PFSK-1 (cell line): Measurements from ENCODE around the gene NPW.

ENCODE experiments used
- FOXP2 ChIP-seq: optimal IDR thresholded peaks from 2 replicates; pipeline ENCODE3; 2011; ENCODE audit warnings: borderline replicate concordance, control low read depth, inconsistent platforms; ENCODE audit not compliant: insufficient read depth; ENCODE audit errors: extremely low read length, extremely low read depth
- POLR2AphosphoS5 ChIP-seq: IDR thresholded peaks from 2 replicates; pipeline ENCODE4 v1.6.1; 2012; ENCODE audit warnings: low read depth, mild to moderate bottlenecking, control low read depth, low read length, moderate library complexity
- SIN3A ChIP-seq: IDR thresholded peaks from 2 replicates; pipeline ENCODE4 v1.6.1; 2012; ENCODE audit warnings: mild to moderate bottlenecking, low read length, moderate library complexity, borderline replicate concordance; ENCODE audit not compliant: insufficient read depth
- TAF1 ChIP-seq: IDR thresholded peaks from 2 replicates; pipeline ENCODE4 v1.6.1; 2012; ENCODE audit warnings: low read length, control low read depth, borderline replicate concordance; ENCODE audit not compliant: insufficient read depth
- TF ChIP-seq, protein P1 (sequence below), 2 experiments: IDR thresholded peaks; 2 replicates each; pipeline versions ENCODE4 v1.6.1 to v1.8.0; 2011 to 2012; ENCODE audit warnings: low read depth in 2 of 2, low read length in 2 of 2, control low read depth in 1 of 2, inconsistent platforms in 1 of 2, mild to moderate bottlenecking in 1 of 2, moderate library complexity in 1 of 2; ENCODE audit not compliant: insufficient read depth in 1 of 2

Gene NPW

DNA sequence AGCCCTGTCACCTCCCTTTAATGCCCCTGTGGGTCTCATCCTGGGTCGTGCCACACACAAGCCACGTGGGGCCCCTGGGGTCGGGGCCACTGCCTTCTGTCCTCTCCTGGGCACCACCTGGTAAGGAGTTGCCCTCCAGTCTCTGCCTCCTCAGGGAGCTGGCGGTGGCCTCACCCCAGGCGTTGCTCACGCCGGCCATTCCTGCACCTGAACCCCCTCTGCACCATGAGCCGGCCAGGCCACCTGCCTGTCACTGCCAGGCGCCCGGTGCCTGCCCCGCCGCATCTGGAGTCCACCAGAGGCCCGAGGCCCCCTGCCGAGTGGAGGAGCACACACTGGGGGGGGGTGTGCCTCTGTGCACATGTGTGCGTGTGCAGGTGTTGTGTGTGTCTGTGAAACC is 17.5 kb downstream of the NPW start:
- TF ChIP-seq SIN3A (no peak), TAF1 (no peak), POLR2AphosphoS5 (no peak), FOXP2 (no peak)
- TF ChIP-seq, protein P1, sequence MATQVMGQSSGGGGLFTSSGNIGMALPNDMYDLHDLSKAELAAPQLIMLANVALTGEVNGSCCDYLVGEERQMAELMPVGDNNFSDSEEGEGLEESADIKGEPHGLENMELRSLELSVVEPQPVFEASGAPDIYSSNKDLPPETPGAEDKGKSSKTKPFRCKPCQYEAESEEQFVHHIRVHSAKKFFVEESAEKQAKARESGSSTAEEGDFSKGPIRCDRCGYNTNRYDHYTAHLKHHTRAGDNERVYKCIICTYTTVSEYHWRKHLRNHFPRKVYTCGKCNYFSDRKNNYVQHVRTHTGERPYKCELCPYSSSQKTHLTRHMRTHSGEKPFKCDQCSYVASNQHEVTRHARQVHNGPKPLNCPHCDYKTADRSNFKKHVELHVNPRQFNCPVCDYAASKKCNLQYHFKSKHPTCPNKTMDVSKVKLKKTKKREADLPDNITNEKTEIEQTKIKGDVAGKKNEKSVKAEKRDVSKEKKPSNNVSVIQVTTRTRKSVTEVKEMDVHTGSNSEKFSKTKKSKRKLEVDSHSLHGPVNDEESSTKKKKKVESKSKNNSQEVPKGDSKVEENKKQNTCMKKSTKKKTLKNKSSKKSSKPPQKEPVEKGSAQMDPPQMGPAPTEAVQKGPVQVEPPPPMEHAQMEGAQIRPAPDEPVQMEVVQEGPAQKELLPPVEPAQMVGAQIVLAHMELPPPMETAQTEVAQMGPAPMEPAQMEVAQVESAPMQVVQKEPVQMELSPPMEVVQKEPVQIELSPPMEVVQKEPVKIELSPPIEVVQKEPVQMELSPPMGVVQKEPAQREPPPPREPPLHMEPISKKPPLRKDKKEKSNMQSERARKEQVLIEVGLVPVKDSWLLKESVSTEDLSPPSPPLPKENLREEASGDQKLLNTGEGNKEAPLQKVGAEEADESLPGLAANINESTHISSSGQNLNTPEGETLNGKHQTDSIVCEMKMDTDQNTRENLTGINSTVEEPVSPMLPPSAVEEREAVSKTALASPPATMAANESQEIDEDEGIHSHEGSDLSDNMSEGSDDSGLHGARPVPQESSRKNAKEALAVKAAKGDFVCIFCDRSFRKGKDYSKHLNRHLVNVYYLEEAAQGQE (IDR thresholded peaks at IDR 0.05; ENCODE audit: insufficient read depth in 1 of 2, low read depth in 2 of 2, low read length in 2 of 2): no peak

DNA sequence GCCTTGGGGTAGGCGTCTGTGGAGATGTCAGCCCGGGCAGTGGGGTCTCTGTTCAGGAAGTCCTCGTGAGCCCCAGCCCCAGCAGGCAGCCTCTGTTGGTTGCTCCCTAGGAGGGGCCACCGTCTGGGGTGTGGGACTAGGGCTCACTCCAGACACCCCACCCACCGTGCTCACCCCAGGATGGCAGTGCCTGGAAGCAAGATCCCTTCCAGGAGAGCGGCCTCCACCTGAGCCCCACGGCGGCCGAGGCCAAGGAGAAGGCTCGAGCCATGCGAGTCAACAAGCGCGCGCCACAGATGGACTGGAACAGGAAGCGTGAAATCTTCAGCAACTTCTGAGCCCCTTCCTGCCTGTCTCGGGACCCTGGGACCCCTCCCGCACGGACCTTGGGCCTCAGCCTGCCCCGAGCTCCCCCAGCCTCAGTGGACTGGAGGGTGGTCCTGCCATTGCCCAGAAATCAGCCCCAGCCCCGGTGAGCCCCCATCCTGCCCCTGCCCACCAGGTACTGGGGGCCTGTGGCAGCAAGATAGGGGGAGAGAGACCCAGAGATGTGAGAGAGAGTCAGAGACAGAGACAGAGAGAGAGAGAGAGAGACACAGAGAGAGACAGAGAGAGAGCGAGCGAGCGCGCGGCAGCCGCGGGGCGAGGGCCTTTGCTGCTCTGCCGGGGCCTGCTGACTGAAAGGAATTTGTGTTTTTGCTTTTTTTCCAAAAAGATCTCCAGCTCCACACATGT is 18.2 kb downstream of the NPW start:
- 0 out of 2 replicates have a peak, but pooled peaks have one; percentile 16 for TF ChIP-seq POLR2AphosphoS5
- no peak for TF ChIP-seq FOXP2

DNA sequence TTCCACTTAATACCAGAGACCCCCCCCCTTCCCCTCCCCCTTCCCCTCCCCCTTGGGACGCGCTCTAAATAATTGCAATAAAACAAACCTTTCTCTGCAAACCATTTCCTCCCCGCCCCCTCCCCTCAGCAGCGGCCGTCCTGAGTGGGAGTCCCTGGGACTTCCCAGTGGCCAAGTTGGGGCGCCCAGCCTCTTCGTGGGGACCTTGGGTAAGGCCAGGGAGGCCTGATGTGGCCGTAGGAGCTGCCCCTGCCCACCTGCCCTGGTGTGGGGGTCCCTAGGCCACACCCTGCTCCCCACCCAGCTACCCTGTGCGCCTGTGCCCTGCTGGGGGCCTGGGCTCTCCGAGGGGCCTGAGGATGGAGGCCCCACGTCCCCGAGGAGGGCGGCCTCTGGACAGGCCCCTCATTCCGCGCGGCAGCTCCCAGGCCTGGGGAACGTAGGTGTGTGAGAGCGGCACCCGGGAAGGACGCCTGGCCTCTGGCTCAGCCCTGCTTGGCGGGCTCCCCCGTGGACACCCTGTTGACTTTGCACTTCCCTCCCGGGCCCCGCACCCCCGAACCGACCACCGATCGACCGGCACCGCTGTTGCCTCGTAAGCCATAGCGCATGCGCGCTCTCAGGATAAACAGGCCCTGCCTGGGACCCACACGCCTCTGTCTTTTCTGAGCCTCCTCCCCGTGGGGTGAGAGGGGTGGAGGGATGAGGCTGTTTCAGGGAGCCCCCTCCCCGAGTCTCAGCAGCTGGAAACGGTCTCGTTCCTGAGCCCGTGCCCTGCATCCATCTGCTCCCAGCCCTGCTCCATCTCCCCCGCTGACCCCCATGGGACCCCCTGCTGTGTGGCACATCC is 19.0 kb downstream of the NPW start:
- TF ChIP-seq SIN3A (no peak), TAF1 (no peak), POLR2AphosphoS5 (0 out of 2 replicates have a peak, but pooled peaks have one; percentile 9)
- TF ChIP-seq, protein P1 (IDR thresholded peaks at IDR 0.05; ENCODE audit: insufficient read depth in 1 of 2, low read depth in 2 of 2, low read length in 2 of 2): no peak

DNA sequence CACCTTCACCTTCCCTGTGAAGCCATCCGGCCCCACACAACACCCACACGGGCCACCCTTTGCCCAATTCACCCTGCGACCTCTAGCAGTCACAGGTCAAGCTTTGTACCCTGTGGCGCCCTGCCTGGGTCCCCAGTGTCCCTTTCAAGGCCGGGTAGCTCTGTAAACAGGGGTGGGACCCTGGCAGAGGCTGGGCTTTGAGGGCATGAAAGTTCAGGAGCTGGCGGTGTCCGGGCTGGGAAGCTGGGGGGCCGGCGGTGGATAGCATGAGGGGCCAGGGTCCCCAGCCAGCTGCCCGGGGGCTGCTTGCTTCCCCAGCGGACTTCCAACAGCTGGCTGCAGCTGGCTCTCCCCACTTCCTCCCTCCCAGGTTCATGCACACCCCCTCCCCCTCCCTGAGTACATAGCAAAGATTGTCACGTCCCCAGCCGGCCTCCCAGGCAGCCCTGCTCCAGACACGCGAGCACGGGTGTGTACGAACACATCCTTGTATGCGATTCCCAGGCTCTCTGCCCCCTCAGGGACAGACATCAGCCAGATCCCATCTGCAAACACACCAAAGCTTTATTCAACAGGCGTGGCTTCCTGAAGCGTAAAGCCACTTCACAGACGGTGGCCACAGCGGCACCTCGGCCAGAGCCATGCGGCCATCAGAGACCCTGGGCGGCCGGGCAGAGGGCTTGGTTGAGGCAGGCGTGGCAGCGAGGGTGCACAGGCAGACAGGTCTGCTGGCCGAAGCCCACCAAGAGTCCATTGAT is 19.9 kb downstream of the NPW start:
- TF ChIP-seq TAF1 (no peak), SIN3A (no peak), FOXP2 (peak; percentile 53), POLR2AphosphoS5 (peak; percentile 26)

DNA sequence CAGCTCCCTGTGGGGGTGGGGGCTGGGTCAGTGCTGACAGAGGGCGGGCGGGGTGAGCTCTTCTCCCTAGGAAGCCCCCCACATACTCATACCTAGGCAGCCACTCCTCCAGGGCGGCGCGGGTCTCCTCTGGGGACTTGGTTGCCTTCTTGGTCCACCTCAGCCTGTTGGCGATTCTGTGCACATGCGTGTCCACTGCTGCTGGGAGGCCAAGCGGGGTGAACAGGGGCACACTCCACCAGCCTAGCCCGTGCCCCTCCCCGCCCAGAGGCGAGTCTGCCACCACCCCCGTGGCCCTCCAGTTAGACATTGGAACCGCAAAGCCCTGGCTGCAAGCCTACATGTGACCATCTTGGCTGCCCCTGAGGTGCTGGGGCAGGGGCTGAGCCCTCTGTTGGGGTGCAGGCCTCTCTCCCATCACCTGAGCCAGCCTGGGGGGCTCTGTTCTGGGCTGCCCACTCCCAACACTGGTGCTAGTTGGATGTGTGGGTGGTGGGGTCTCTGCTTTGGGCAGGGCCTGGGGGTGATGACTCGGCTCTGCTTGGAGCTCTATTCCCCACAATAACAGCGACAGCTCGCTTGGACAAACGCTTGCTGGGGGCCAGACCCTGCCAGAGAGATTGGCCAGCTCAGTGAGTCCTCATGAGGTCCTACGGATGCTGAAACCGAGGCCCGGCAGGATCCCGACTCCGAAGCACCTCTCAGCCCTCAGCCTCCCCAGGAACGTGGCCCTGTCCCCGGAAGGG is 20.6 kb downstream of the NPW start:
- no peak for TF ChIP-seq SIN3A
- TF ChIP-seq, protein P1 (IDR thresholded peaks at IDR 0.05; ENCODE audit: insufficient read depth in 1 of 2, low read depth in 2 of 2, low read length in 2 of 2): no peak
- no peak for TF ChIP-seq POLR2AphosphoS5
- no peak for TF ChIP-seq TAF1
- TF ChIP-seq FOXP2: no peak
